ENCODE measurements around the gene SENP5. TPM values are rescaled to one million over a fixed set of nuclear protein-coding genes. Genes with fewer than 3 reads are reported as not detected.

SENP5 gene
- total and polyA plus RNA-seq, 7 donors, result 4.2 to 54.6 (median 41.5) TPM

- intact Hi-C loops (cut with DNase I), result loop anchor here (2.0 kb wide), 1 partner anchor 129 kb away; no protein-coding TSS in a partner anchor
- WGBS, 2 donors, result 68 to 76% methylated on average over 35 of the region's 35 CpGs
- Histone ChIP-seq H3K36me3 (no peaks in the 10 kb centered on the region), H3K4me3 (peak overlapping the region; percentile 53 to 88 (median 76)), H3K4me1 (peaks cover 0 to 16% (median 11%) of the 10 kb centered on the region in 4 donors), H3K27ac (peak overlapping the region in 2 of 4 donors; percentile 64 to 78), H3K27me3 (no peaks in the 10 kb centered on the region), H3K9me3 (no peaks in the 10 kb centered on the region)
- DNase-seq, result no peak
- TF ChIP-seq CTCF (IDR thresholded peaks at IDR 0.05) (no peak), POLR2AphosphoS5 (IDR thresholded peaks at IDR 0.05) (no peak), EP300 (IDR thresholded peaks at IDR 0.05) (no peak), POLR2A (IDR thresholded peaks at IDR 0.05) (no peak)
These were observed 99.9 kb downstream of the SENP5 start for GRCh38 chr3:196967412-196968232.

GRCh38 chr3:196968233-196969133 lies 100.8 kb downstream of the SENP5 start, which contains the start of gene PIGZ:
Gene PIGZ (minus strand): TSS chr3:196968833. CDS start chr3:196952031, 16,802 bp downstream.
- intact Hi-C loops (cut with DNase I), result loop anchor here (2.0 kb wide), 1 partner anchor 130 kb away; no protein-coding TSS in a partner anchor
- peak within 1 kb of the TSS; percentile 72 to 88 (median 76) for H3K4me3 ChIP-seq
- H3K4me1 ChIP-seq, result peaks cover 0 to 16% (median 11%) of the 10 kb centered on the region in 4 donors
- WGBS, 2 donors, result 1 to 2% methylated on average over 98 of the region's 98 CpGs
- no peak for DNase-seq
- H3K27me3 ChIP-seq, result no peaks in the 10 kb centered on the region
- peak within 1 kb of the TSS; percentile 72 to 83 (median 79) for H3K27ac ChIP-seq
- H3K9me3 ChIP-seq, result no peaks in the 10 kb centered on the region
- TF ChIP-seq CTCF (IDR thresholded peaks at IDR 0.05) (no peak), POLR2AphosphoS5 (IDR thresholded peaks at IDR 0.05) (no peak), EP300 (IDR thresholded peaks at IDR 0.05) (no peak)
- H3K36me3 ChIP-seq, result no peaks in the 10 kb centered on the region

GRCh38 chr3:196969134-196969659 lies 101.5 kb downstream of the SENP5 start:
- Histone ChIP-seq H3K36me3 (no peaks in the 10 kb centered on the region), H3K9me3 (no peaks in the 10 kb centered on the region), H3K4me1 (peaks cover 0 to 16% (median 11%) of the 10 kb centered on the region in 4 donors), H3K4me3 (peak overlapping the region; percentile 72 to 88 (median 76)), H3K27me3 (no peaks in the 10 kb centered on the region), H3K27ac (peak overlapping the region; percentile 72 to 83 (median 79))
- 0% methylated on average over 72 of the region's 72 CpGs for WGBS, 2 donors
- intact Hi-C loops (cut with DNase I), result loop anchor here (2.0 kb wide), 1 partner anchor 130 kb away; no protein-coding TSS in a partner anchor
- TF ChIP-seq POLR2A (IDR thresholded peaks at IDR 0.05) (no peak), CTCF (IDR thresholded peaks at IDR 0.05) (no peak), POLR2AphosphoS5 (IDR thresholded peaks at IDR 0.05) (no peak), EP300 (IDR thresholded peaks at IDR 0.05) (no peak)
- no peak for DNase-seq
